Spleen (tissue), 11 donors: ENCODE data around the gene MIPEP. TPM values are rescaled to one million over a fixed set of nuclear protein-coding genes. Genes with fewer than 3 reads are reported as not detected.

Source experiments
- DNase-seq: peaks from one replicate; pipeline ENCODE4 v3.0.0-alpha.2; 2020
- H3K27ac ChIP-seq, 8 donors: fragments of 200-600 bp; sonication (generic) in 7 of 8; 1 replicate in 4 of 8; 2 replicates in 4 of 8; pipeline versions ENCODE4 v1.5.0 to v1.8.0; 2016 to 2021; ENCODE audit warnings: inconsistent platforms in 4 of 8, mild to moderate bottlenecking in 4 of 8, moderate library complexity in 1 of 8
- H3K27me3 ChIP-seq, 7 donors: fragments of 200-600 bp; sonication (generic) in 6 of 7; replicated peaks in 1 of 7; 1 replicate in 4 of 7; 2 replicates in 3 of 7; pipeline versions ENCODE4 v1.5.0 to v1.8.0; 2016 to 2021; ENCODE audit warnings: inconsistent platforms in 3 of 7, mild to moderate bottlenecking in 1 of 7
- H3K36me3 ChIP-seq, 6 donors: fragments of 200-600 bp; sonication (generic) in 5 of 6; 1 replicate in 4 of 6; 2 replicates in 2 of 6; pipeline versions ENCODE4 v1.5.0 to v1.8.0; 2016 to 2021; ENCODE audit warnings: inconsistent platforms in 2 of 6
- H3K4me1 ChIP-seq, 6 donors: fragments of 200-600 bp; sonication (generic) in 5 of 6; 1 replicate in 3 of 6; 2 replicates in 3 of 6; pipeline versions ENCODE4 v1.5.0 to v1.8.0; 2016 to 2021; ENCODE audit warnings: inconsistent platforms in 3 of 6
- H3K4me3 ChIP-seq, 8 donors: fragments of 200-600 bp; sonication (generic) in 7 of 8; 1 replicate in 4 of 8; 2 replicates in 4 of 8; pipeline versions ENCODE4 v1.5.0 to v1.8.0; 2016 to 2021; ENCODE audit warnings: inconsistent platforms in 4 of 8, mild to moderate bottlenecking in 4 of 8, moderate library complexity in 2 of 8
- H3K9me3 ChIP-seq, 8 donors: fragments of 200-600 bp; sonication (generic) in 7 of 8; 1 replicate in 4 of 8; 2 replicates in 4 of 8; pipeline versions ENCODE4 v1.5.0 to v1.8.0; 2016 to 2021; ENCODE audit warnings: inconsistent platforms in 4 of 8
- POLR2A ChIP-seq, 3 donors: fragments of 450-650 bp; IDR thresholded peaks; one replicate each; pipeline ENCODE4 v1.5.1; 2017; ENCODE audit warnings: antibody characterized with exemption in 3 of 3, mild to moderate bottlenecking in 1 of 3
- POLR2AphosphoS5 ChIP-seq, 3 donors: sonication (generic); formaldehyde crosslinking; IDR thresholded peaks; one replicate each; pipeline ENCODE4 v1.5.1; 2017; ENCODE audit warnings: antibody characterized with exemption in 3 of 3
- WGBS, 5 donors: extraction: QIAGEN DNeasy Blood & Tissue Kit in 3 of 5; methylation state at CpG; one replicate each; pipeline versions ENCODE4 v1.1.5 to v1.1.7; 2013 to 2018; 5-methylcytosine and 5-hydroxymethylcytosine counted together
- intact Hi-C: fragments of 100-400 bp; cut with DNase I; formaldehyde crosslinking; loops from one replicate; pipeline ENCODE4 v1.15.0; 2023; ENCODE audit warnings: low total_unique reads
- polyA plus RNA-seq, 3 donors: library from polyadenylated mRNA; stranded (reverse); fragments of 200-250 nt; gene quantifications; one replicate each; pipeline ENCODE4 v1.2.1, GENCODE V29; 2013
- total RNA-seq, 7 donors: library from RNA; depleted of rRNA in 3 of 7; stranded (reverse); fragments of >200 nt in 3 of 7; fragmentation: NEBNext Ultra II Directional in 4 of 7; extraction: Animal tissue kit (Norgen Biotek cat#: 25700) in 4 of 7; gene quantifications; one replicate each; pipeline versions ENCODE4 v1.1.0 to v1.2.1, GENCODE V29; 2016 to 2021
- TF ChIP-seq, protein P1 (sequence below), 11 experiments: fragments of 200-600 bp in 7 of 11; fragments of 450-650 bp in 4 of 11; sonication (generic) in 4 of 11; IDR thresholded peaks in 8 of 11; conservative IDR thresholded peaks in 3 of 11; 1 replicate in 7 of 11; 2 replicates in 4 of 11; pipeline versions ENCODE4 v1.4.0 to v1.8.0; 2016 to 2021; ENCODE audit warnings: antibody characterized with exemption in 11 of 11, inconsistent platforms in 4 of 11, mild to moderate bottlenecking in 1 of 11
- donor health status: healthy with polysubstance abuse.
- donor health status: DM: no; HTN: no; CAD: no; lungs with moderate emphysema.
- donor health status: DM: no; HTN: no; CAD: no.
- donor health status: Bipolar disorder and iron deficiency.
- donor health status: healthy.
- donor health status: DM: no; HTN: no; CAD: no.
- donor health status: DM: yes; HTN: yes; CAD: no.

MIPEP gene
- total and polyA plus RNA-seq, 10 donors: 7.2 to 16.3 (median 10.8) TPM

DNA sequence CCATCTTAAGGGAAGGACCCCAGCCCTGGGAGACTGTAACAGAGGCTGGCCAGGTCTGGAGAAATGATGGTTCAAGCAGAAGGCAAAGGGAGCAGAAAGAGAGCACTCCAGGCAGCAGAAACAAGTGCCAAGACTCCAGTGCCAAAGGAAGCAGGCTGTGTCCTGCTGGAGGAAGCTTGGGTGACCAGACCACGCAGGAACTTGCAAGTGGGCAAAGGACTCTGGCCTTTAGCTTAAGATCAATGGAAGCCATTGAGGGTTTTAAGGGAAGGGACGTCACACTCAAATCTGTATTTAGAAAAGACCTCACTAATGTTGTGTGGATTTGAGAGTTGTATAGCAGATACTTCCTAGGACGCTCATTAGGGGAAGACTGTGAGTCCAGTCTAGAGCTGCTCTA is 95.5 kb downstream of the MIPEP start:
- WGBS, 5 donors: 79 to 89% (median 84%) methylated on average over 3 of the region's 3 CpGs
- Histone ChIP-seq H3K27me3 (no peaks in the 10 kb centered on the region), H3K4me3 (no peak overlapping the region), H3K9me3 (no peaks in the 10 kb centered on the region), H3K27ac (no peak overlapping the region), H3K4me1 (peaks cover 0 to 10% (median 7%) of the 10 kb centered on the region in 6 donors), H3K36me3 (peaks cover 0 to 21% (median 0%) of the 10 kb centered on the region in 6 donors)
- no peak for DNase-seq
- TF ChIP-seq POLR2A (IDR thresholded peaks at IDR 0.05): no peak
- TF ChIP-seq POLR2AphosphoS5 (IDR thresholded peaks at IDR 0.05): no peak
- TF ChIP-seq, protein P1, sequence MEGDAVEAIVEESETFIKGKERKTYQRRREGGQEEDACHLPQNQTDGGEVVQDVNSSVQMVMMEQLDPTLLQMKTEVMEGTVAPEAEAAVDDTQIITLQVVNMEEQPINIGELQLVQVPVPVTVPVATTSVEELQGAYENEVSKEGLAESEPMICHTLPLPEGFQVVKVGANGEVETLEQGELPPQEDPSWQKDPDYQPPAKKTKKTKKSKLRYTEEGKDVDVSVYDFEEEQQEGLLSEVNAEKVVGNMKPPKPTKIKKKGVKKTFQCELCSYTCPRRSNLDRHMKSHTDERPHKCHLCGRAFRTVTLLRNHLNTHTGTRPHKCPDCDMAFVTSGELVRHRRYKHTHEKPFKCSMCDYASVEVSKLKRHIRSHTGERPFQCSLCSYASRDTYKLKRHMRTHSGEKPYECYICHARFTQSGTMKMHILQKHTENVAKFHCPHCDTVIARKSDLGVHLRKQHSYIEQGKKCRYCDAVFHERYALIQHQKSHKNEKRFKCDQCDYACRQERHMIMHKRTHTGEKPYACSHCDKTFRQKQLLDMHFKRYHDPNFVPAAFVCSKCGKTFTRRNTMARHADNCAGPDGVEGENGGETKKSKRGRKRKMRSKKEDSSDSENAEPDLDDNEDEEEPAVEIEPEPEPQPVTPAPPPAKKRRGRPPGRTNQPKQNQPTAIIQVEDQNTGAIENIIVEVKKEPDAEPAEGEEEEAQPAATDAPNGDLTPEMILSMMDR (IDR thresholded peaks at IDR 0.05 in 8 of 11, conservative IDR thresholded peaks at IDR 0.05 in 3 of 11): no peak
- intact Hi-C loops: no loop called here

GRCh38 chr13:23792680-23793079 is 96.5 kb downstream of the MIPEP start:
- intact Hi-C loops: no loop called here
- WGBS, 5 donors: 98 to 100% (median 100%) methylated on average over 1 of the region's 1 CpG

GRCh38 chr13:23790577-23791170 is 98.5 kb downstream of the MIPEP start:
- no peak for DNase-seq
- Histone ChIP-seq H3K4me1 (peaks cover 0 to 10% (median 7%) of the 10 kb centered on the region in 6 donors), H3K9me3 (no peaks in the 10 kb centered on the region), H3K27ac (no peak overlapping the region), H3K27me3 (no peaks in the 10 kb centered on the region), H3K36me3 (peaks cover 0 to 5% (median 0%) of the 10 kb centered on the region in 6 donors), H3K4me3 (no peak overlapping the region)
- intact Hi-C loops: no loop called here
- 61 to 92% (median 89%) methylated on average over 2 of the region's 2 CpGs for WGBS, 5 donors
- TF ChIP-seq POLR2AphosphoS5 (IDR thresholded peaks at IDR 0.05) (no peak), POLR2A (IDR thresholded peaks at IDR 0.05) (no peak)
- TF ChIP-seq, protein P1 (IDR thresholded peaks at IDR 0.05 in 8 of 11, conservative IDR thresholded peaks at IDR 0.05 in 3 of 11): no peak

More at GRCh38 chr13:23792680-23793079, 96.5 kb downstream of the MIPEP start:
- no peaks in the 10 kb centered on the region for H3K9me3 ChIP-seq
- H3K27ac ChIP-seq: no peak overlapping the region
- TF ChIP-seq POLR2A (IDR thresholded peaks at IDR 0.05) (no peak), POLR2AphosphoS5 (IDR thresholded peaks at IDR 0.05) (no peak)
- TF ChIP-seq, protein P1 (IDR thresholded peaks at IDR 0.05 in 8 of 11, conservative IDR thresholded peaks at IDR 0.05 in 3 of 11): no peak
- peaks cover 0 to 10% (median 7%) of the 10 kb centered on the region in 6 donors for H3K4me1 ChIP-seq
- peaks cover 0 to 16% (median 0%) of the 10 kb centered on the region in 6 donors for H3K36me3 ChIP-seq
- no peak for DNase-seq
- H3K27me3 ChIP-seq: no peaks in the 10 kb centered on the region
- H3K4me3 ChIP-seq: no peak overlapping the region

- H3K4me3 ChIP-seq: no peak overlapping the region
- H3K4me1 ChIP-seq: peaks cover 0 to 7% (median 4%) of the 10 kb centered on the region in 6 donors
- no peak for TF ChIP-seq POLR2A (IDR thresholded peaks at IDR 0.05)
- TF ChIP-seq, protein P1 (IDR thresholded peaks at IDR 0.05 in 8 of 11, conservative IDR thresholded peaks at IDR 0.05 in 3 of 11): no peak
- no peak for TF ChIP-seq POLR2AphosphoS5 (IDR thresholded peaks at IDR 0.05)
- H3K9me3 ChIP-seq: peaks cover 0 to 5% (median 0%) of the 10 kb centered on the region in 8 donors
- 85 to 91% (median 89%) methylated on average over 10 of the region's 10 CpGs for WGBS, 5 donors
- H3K36me3 ChIP-seq: peaks cover 0 to 5% (median 0%) of the 10 kb centered on the region in 6 donors
- H3K27me3 ChIP-seq: no peaks in the 10 kb centered on the region
- H3K27ac ChIP-seq: no peak overlapping the region
- intact Hi-C loops: no loop called here
- DNase-seq: no peak
Observed at GRCh38 chr13:23789576-23790346, 99.4 kb downstream of the MIPEP start.
